8988T (cell line): ENCODE data around the gene ARF1.

Experiments used
- DNase-seq: peaks from one replicate; pipeline ENCODE4 v3.0.0; 2011

ARF1 gene

GRCh38 chr1:228050571-228051231, 31.8 kb upstream of the ARF1 start:
- DNase-seq: no peak

- no peak for DNase-seq
Observed at GRCh38 chr1:228058172-228058948, 24.1 kb upstream of the ARF1 start.

GRCh38 chr1:228058949-228059633, 23.4 kb upstream of the ARF1 start:
- DNase-seq: no peak

GRCh38 chr1:228059634-228060457, 22.7 kb upstream of the ARF1 start:
- DNase-seq: no peak

- DNase-seq: no peak
Observed at GRCh38 chr1:228060458-228061190, 21.9 kb upstream of the ARF1 start.

- no peak for DNase-seq
Observed at GRCh38 chr1:228061411-228062084, 21.0 kb upstream of the ARF1 start.

- DNase-seq: no peak
Observed at GRCh38 chr1:228062085-228062791, 20.3 kb upstream of the ARF1 start.

GRCh38 chr1:228062812-228063211, 19.7 kb upstream of the ARF1 start:
- no peak for DNase-seq

GRCh38 chr1:228063251-228064191, 19.0 kb upstream of the ARF1 start:
- DNase-seq: no peak

GRCh38 chr1:228064296-228064695, 18.2 kb upstream of the ARF1 start:
- DNase-seq: no peak

- DNase-seq: no peak
Observed at GRCh38 chr1:228064741-228065542, 17.6 kb upstream of the ARF1 start.

- DNase-seq: no peak
Observed at GRCh38 chr1:228065543-228066347, 16.8 kb upstream of the ARF1 start.

GRCh38 chr1:228066416-228066815, 16.1 kb upstream of the ARF1 start:
- no peak for DNase-seq

- no peak for DNase-seq
Observed at GRCh38 chr1:228066891-228067654, 15.4 kb upstream of the ARF1 start.

- no peak for DNase-seq
Observed at GRCh38 chr1:228068359-228068758, 14.1 kb upstream of the ARF1 start.

GRCh38 chr1:228070173-228070572, 12.3 kb upstream of the ARF1 start:
- no peak for DNase-seq

GRCh38 chr1:228070851-228071250, 11.7 kb upstream of the ARF1 start:
- no peak for DNase-seq
